SU-DHL-6 (cell line): ENCODE data around the gene SMAD6.
A peak's percentile ranks its signal among the peaks of the same experiment; 100 is the strongest.

Experiments
- H2AFZ ChIP-seq: fragments of 200-600 bp; sonication (generic); 2 replicates; pipeline ENCODE4 v1.6.1; 2014; ENCODE audit warnings: low read depth, mild to moderate bottlenecking, moderate library complexity, mixed read lengths, antibody characterized with exemption, low read length; ENCODE audit not compliant: severe bottlenecking
- H3F3A ChIP-seq: fragments of 200-600 bp; shearing (Covaris generic); 2 replicates; pipeline ENCODE4 v1.6.0; 2016; ENCODE audit warnings: antibody characterized with exemption, mild to moderate bottlenecking; ENCODE audit not compliant: insufficient read depth
- H3K27ac ChIP-seq: fragments of 200-600 bp; sonication (generic); 2 replicates; pipeline ENCODE4 v1.5.1; 2016; ENCODE audit warnings: low read depth, mild to moderate bottlenecking, low read length, moderate library complexity, mixed read lengths
- H3K27me3 ChIP-seq: fragments of 200-600 bp; sonication (generic), shearing (Covaris generic); 2 replicates; pipeline ENCODE4 v1.6.0; 2014; ENCODE audit warnings: mild to moderate bottlenecking, low read length
- H3K36me3 ChIP-seq: fragments of 200-600 bp; sonication (generic); 2 replicates; pipeline ENCODE4 v1.6.1; 2014; ENCODE audit warnings: mild to moderate bottlenecking, low read length, mixed read lengths
- H3K4me2 ChIP-seq: fragments of 300-600, 200-600 bp; shearing (Covaris generic), sonication (generic); 2 replicates; pipeline ENCODE4 v1.6.0; 2014; ENCODE audit warnings: low read length, low read depth, mild to moderate bottlenecking; ENCODE audit not compliant: poor library complexity, severe bottlenecking
- H3K4me3 ChIP-seq: fragments of 200-600 bp; sonication (generic); 2 replicates; pipeline ENCODE4 v1.5.1; 2014; ENCODE audit warnings: antibody characterized with exemption, low read length, mild to moderate bottlenecking, mixed read lengths; ENCODE audit not compliant: insufficient read depth, poor library complexity, severe bottlenecking
- H3K79me2 ChIP-seq: fragments of 200-600 bp; sonication (generic); 2 replicates; pipeline ENCODE4 v1.6.1; 2014; ENCODE audit warnings: mild to moderate bottlenecking, low read length, moderate library complexity; ENCODE audit not compliant: insufficient read depth
- H3K9ac ChIP-seq: fragments of 200-600 bp; sonication (generic); 2 replicates; pipeline ENCODE4 v1.7.0; 2014; ENCODE audit warnings: mild to moderate bottlenecking, low read length
- H3K9me2 ChIP-seq: fragments of 200-600 bp; sonication (generic); replicated peaks from 2 replicates; pipeline ENCODE4 v1.6.1; 2014; ENCODE audit warnings: low read length; ENCODE audit not compliant: insufficient read depth
- H3K9me3 ChIP-seq: fragments of 200-600 bp; sonication (generic); 2 replicates; pipeline ENCODE4 v1.6.1; 2014; ENCODE audit warnings: low read length, mixed read lengths; ENCODE audit not compliant: insufficient read depth
- H4K20me1 ChIP-seq: fragments of 200-600 bp; sonication (generic); 2 replicates; pipeline ENCODE4 v1.6.1; 2014; ENCODE audit warnings: low read depth, mild to moderate bottlenecking, antibody characterized with exemption, low read length, moderate library complexity, mixed read lengths
- CTCF ChIP-seq: fragments of 200-600 bp; sonication (generic); IDR thresholded peaks from one replicate; pipeline ENCODE4 v1.5.1; 2017; ENCODE audit warnings: antibody characterized with exemption, mild to moderate bottlenecking, low read length, moderate library complexity; ENCODE audit not compliant: insufficient read depth, poor library complexity, severe bottlenecking
- EZH2phosphoT487 ChIP-seq: fragments of 200-600 bp; sonication (generic), shearing (Covaris generic); conservative IDR thresholded peaks from 2 replicates; pipeline ENCODE4 v1.6.1; 2018; ENCODE audit warnings: mild to moderate bottlenecking, antibody characterized with exemption, low read length, moderate library complexity, mixed read lengths

Gene SMAD6

GRCh38 chr15:66700802-66701421 is 1.1 kb upstream of the SMAD6 start:
- Histone ChIP-seq H3K27ac (peak overlapping the region; percentile 54), H3K9me2 (no peaks in the 10 kb centered on the region), H3F3A (peaks cover 5% of the 10 kb centered on the region; the same call in 1 of the 2 replicates)

GRCh38 chr15:66701422-66702034 is 508 bp upstream of the SMAD6 start:
- H3K27ac ChIP-seq = peak overlapping the region; percentile 54
- no peaks in the 10 kb centered on the region for H3K79me2 ChIP-seq
- peaks cover 5% of the 10 kb centered on the region; the same call in 1 of the 2 replicates for H3F3A ChIP-seq
- no peaks in the 10 kb centered on the region for H3K36me3 ChIP-seq
- peak overlapping the region; percentile 76 for H3K4me2 ChIP-seq
- peak overlapping the region; percentile 59 for H3K9ac ChIP-seq
- H4K20me1 ChIP-seq = no peaks in the 10 kb centered on the region
- peak overlapping the region; percentile 72 for H2AFZ ChIP-seq
- H3K4me3 ChIP-seq = peak overlapping the region; percentile 53
- no peaks in the 10 kb centered on the region for H3K27me3 ChIP-seq
- no peaks in the 10 kb centered on the region for H3K9me3 ChIP-seq
- H3K9me2 ChIP-seq = no peaks in the 10 kb centered on the region
- no peak for TF ChIP-seq CTCF
- TF ChIP-seq EZH2phosphoT487 = no peak

More at GRCh38 chr15:66700802-66701421, 1.1 kb upstream of the SMAD6 start:
- Histone ChIP-seq H3K36me3 (no peaks in the 10 kb centered on the region), H3K79me2 (no peaks in the 10 kb centered on the region), H3K4me2 (peak overlapping the region; percentile 76), H2AFZ (peak overlapping the region; percentile 92), H4K20me1 (no peaks in the 10 kb centered on the region), H3K4me3 (peak overlapping the region; percentile 67), H3K9me3 (no peaks in the 10 kb centered on the region), H3K27me3 (no peaks in the 10 kb centered on the region), H3K9ac (peak overlapping the region; percentile 59)
- TF ChIP-seq EZH2phosphoT487 (no peak), CTCF (no peak)

GRCh38 chr15:66702787-66703539 is 927 bp downstream of the SMAD6 start:
- Histone ChIP-seq H4K20me1 (no peaks in the 10 kb centered on the region), H3K4me3 (peak overlapping the region; percentile 53), H3K9ac (peak overlapping the region; percentile 59), H3F3A (peaks cover 5% of the 10 kb centered on the region; the same call in 1 of the 2 replicates), H3K79me2 (no peaks in the 10 kb centered on the region), H3K27me3 (no peaks in the 10 kb centered on the region), H2AFZ (peak overlapping the region; percentile 72), H3K9me3 (no peaks in the 10 kb centered on the region), H3K4me2 (peak overlapping the region; percentile 76), H3K36me3 (no peaks in the 10 kb centered on the region), H3K27ac (no peak overlapping the region), H3K9me2 (no peaks in the 10 kb centered on the region)
- TF ChIP-seq EZH2phosphoT487 (no peak), CTCF (no peak)
